GM12874 (cell line): ENCODE results near the gene TRAP1.

Experiments
- TF ChIP-seq, protein P1 (sequence below): IDR thresholded peaks from 2 replicates; pipeline ENCODE4 v1.5.1; 2011; ENCODE audit warnings: low read depth, mild to moderate bottlenecking, control low read depth, low read length, moderate library complexity; ENCODE audit not compliant: insufficient read depth

Gene TRAP1

DNA sequence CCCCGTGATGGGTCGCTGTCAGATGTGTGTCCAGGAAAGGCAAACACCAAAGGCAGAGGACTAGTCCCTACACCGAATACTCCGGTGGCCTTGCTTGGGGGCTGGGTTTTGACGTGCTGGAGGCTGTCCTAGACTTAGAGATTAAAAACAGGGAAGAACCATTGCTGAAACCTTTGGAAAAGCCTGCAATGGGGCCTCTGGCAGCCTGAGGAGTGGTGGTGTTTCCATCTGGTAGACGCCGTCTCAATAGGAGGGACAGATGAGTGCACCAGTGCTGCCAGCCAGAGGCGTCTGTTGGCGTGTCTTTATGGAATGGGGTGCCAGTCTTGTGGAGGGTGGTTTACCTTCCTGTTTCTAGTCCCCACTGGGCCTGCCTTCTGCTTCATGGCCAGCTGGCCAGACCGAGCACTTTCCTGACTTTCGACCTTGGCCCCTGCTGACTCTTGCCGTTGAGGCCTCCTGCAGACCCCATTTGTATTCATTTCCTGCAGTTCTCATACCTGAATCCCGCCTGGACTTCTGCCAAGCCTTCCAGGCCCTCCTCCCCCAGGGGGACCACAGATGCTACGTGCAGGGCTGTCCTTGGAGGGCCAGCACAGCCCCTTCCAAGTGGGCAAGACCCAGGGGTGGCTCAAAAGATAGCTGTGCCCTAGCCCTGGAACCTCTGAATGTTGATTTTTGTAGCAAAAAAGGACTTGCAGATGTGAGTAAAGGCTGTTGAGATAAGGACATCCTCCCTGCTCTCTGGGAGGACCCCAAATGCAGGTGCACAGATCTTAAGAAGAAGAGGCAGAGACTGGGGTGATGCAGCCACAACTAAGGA is 64.7 kb downstream of the TRAP1 start:
- TF ChIP-seq, protein P1, sequence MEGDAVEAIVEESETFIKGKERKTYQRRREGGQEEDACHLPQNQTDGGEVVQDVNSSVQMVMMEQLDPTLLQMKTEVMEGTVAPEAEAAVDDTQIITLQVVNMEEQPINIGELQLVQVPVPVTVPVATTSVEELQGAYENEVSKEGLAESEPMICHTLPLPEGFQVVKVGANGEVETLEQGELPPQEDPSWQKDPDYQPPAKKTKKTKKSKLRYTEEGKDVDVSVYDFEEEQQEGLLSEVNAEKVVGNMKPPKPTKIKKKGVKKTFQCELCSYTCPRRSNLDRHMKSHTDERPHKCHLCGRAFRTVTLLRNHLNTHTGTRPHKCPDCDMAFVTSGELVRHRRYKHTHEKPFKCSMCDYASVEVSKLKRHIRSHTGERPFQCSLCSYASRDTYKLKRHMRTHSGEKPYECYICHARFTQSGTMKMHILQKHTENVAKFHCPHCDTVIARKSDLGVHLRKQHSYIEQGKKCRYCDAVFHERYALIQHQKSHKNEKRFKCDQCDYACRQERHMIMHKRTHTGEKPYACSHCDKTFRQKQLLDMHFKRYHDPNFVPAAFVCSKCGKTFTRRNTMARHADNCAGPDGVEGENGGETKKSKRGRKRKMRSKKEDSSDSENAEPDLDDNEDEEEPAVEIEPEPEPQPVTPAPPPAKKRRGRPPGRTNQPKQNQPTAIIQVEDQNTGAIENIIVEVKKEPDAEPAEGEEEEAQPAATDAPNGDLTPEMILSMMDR = no peak

DNA sequence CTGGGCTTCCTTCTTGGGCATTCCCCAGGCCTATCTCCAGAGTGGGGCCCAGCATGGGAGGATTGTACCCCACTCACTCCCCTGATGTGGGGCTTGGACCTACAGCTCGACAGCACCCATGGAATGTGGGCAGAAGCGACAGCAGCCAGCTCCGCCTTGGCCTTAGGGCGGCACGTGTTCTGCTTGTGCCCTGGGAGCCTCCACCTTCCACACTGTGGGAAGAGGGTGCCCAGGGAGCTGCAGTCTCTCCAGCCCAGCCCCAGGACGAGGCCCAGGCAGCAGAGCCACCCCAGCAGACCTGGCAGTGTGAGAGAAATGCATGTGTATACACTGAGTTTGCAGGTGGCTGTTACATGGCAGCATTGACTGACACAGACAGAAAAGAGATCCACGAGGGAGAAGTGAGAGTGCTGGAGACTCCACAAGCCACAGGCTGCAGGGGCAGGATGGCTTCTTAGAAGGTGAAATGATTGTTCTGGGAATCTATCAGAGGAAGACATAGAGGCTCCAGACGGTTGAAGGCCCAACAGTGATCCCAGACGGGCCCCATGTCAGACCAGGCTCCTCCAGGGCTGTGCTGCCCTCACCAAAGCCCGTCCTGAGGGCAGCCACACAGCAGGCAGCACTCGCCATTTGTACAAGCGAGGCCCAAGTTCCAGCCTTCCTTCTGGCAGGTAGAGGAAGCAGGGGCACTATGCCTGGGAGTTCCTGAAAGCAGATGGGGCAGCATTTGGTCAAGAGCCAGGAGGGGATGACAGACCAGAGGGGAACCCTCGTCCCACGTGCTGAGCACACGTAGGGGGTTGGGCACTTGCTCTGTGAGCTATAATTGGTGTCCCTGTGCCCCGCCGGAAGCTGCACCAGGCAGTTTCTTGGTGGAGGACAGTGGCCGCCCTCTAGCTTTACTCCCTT is 65.6 kb downstream of the TRAP1 start:
- TF ChIP-seq, protein P1 = no peak

DNA sequence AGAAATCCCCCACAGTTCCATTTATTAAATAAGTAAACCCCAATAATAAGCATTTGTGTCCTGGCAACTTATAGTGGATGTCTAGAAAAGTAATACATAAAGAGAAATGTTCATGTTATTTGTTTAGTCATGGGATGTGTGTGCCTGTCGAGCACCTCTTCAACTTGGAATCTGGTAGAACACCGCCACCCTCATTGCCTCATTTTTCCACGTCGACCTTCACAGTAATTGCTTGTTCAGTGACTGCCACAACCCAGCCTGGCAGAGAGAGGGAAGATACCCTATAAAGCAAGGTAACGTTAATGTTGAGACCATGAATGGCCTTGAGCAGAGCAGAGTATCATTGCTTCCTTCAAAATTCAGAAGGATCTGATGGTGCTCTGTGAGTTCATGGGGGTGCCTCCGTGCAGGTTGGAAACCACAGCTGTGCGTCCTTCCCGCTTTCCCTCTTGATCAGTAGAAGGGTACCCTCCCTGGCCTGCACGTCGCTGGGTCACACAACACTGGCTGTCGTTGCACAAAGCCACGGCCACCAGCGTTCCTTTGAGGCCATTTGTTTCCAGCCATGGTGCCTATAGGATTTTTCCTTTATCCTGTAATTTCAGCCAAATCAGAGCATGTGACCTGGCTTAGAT is 66.6 kb downstream of the TRAP1 start:
- TF ChIP-seq, protein P1 = no peak

DNA sequence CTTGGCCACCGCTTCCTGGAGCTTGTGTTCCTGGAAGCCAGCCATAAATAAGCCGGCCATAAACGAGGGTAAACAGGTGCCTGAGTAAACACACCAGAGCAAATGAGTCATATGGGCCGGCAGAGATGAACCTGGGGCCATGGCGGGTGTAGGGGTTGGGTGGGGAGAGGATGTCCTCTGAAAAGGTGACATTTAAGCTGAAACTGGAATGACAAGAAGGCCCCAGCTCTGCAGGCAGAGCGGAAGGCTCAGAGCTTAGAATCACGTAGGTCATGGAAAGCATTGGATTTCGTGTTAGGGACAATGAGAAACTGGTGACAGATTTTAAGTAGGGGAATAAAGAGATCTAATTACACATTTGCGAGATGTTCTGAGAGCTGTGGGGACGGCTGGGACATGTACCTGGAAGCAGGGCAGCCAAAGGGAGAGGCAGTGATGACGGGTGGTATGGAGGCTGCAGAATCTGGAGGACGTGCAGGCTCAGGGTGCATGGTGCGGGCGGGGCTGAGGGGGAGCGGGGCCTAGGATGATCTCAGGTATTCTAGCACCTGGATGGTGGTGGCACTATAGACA is 70.9 kb downstream of the TRAP1 start:
- TF ChIP-seq, protein P1 = no peak

DNA sequence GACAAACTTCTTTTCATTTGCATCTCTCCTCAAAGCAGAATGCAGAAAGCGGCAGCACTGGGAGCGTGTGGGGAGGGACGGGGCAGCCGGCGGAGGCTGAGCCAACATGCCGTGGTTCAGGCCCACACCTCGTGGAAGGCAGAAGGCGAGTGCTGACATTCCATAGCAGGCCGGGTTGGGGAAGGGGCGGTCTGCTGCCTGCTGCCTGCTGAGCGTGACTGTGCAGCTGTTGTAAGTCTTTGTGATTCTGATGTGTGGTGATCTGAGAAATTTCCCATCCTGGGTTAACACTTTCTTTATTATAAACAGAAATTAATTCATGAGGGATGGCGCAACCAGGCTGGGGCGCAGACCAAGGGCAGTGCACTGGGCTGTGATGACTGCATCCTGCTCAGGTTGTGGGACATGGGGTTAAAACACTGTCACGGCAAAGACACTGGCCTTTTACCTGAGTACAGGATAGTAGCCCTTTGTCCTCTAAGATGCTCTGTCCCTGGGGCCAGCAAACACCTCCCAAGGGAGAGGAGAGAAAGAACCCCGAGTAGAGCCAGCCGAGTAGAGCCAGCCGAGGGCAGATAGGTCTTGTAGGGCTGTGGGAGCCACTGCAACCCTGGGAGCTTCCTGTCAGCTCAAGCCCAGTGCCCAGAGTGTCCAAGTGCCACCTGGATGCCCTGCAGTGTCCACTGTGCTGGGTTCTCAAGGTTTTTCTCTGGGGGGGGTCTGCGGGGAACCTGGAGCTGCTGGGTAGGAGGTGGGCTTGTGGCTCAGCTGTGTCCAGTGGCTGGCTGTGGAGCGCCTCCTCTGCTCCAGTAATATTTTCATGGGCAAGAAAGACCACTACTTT is 71.6 kb downstream of the TRAP1 start:
- TF ChIP-seq, protein P1 = no peak

DNA sequence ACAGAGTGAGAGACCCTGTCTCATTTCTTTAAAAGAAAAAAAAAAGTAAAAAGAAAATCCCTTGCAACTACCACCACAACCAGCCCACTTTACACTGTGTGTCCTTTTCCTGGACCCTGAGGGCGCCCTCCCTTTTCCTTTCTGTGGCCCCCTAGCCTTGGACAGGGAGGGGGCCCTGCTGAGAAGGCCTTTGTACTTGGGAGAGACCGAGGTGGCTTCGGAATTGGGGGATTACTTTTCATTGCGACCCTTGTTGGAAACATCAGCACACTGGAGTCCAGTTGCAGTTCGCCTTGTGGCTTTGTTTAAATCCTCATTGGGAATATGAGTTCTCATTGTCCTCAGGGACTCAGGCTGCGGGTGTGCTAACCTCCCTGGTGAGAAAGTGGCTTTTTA is 72.2 kb downstream of the TRAP1 start:
- TF ChIP-seq, protein P1 = no peak
